ENCODE results near the gene CAMTA1.
"Not testable (repeated sequence)": the region's sequence is repeated elsewhere in the genome, so short reads cannot be mapped to it uniquely, and the experiment has no call there.

CAMTA1 gene

DNA sequence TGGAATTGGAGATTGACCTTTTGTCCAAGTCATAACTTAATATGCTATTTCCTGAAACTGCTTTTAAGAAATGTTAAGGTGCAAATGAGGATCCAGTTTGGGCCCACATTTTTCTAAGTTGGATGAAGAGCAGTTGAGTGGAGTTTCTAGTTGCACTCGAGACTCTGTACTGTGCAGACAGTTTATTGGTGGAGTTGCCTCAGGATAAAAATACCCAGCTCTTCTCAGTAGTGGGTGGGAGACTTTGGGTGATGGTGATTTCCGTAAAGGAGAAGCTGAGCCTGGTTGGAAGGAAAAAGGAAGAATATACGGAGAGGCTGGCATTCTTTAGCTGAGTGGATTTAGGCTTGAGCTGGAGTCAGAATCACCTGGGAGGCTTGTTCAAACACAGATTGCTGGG is 49.9 kb downstream of the CAMTA1 start:
- H3K4me2 ChIP-seq: no peak overlapping the region
- peaks cover 82% of the 10 kb centered on the region for H4K20me1 ChIP-seq
- no peak for TF ChIP-seq Cebpa-rat (IDR thresholded peaks at IDR 0.05)
- peaks cover 58% of the 10 kb centered on the region for H3K36me3 ChIP-seq
- H3K27ac ChIP-seq: no peak overlapping the region
- no peak overlapping the region for H3K4me3 ChIP-seq
- peaks cover 4% of the 10 kb centered on the region; the same call in 1 of the 2 replicates for H3K4me1 ChIP-seq
- H3K27me3 ChIP-seq: no peaks in the 10 kb centered on the region
- no peaks in the 10 kb centered on the region for H3K9me3 ChIP-seq
- no peak overlapping the region for H3K9ac ChIP-seq

DNA sequence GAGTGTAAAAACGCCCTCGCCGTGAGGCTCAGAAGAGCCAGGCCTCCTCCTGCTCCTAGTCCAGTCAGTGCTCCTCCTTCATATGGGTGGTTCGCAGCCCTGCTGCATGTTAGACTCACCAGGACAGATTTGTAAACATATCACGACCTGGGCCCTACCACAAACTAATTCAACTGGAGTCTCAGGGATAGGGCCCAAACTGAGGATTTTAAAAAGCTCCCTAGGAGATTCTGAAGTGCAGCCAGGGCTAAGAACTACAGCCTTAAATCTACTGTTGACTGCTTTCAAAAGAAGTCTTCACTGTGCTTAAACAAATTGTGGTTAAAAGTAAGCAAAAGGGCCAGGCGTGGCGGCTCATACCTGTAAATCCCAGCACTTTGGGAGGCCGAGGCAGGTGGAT is 57.0 kb downstream of the CAMTA1 start:
- peaks cover 54% of the 10 kb centered on the region; the same call in 1 of the 2 replicates for H4K20me1 ChIP-seq
- H3K4me2 ChIP-seq: no peak overlapping the region

DNA sequence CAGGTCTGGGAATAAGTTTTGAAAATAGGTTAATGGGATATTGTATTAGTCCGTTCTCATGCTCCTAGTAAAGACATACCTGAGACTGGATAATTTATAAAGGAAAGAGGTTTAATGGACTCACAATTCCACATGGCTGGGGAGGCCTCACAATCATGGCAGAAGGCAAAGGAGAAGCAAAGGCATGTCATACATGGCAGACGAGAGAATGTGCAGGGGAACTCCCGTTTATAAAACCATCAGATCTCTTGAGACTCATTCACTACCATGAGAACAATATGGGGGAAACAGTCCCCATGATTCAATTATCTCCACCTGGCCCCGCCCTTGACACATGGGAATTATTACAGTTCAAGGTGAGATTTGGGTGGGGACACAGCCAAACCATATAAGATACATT is 60.5 kb downstream of the CAMTA1 start:
- Histone ChIP-seq H4K20me1 (peaks cover 48% of the 10 kb centered on the region; the same call in 1 of the 2 replicates), H3K9me3 (peaks cover 29% of the 10 kb centered on the region), H3K36me3 (peaks cover 78% of the 10 kb centered on the region)
- H3K4me2 ChIP-seq, H3K27me3 ChIP-seq, H3K4me3 ChIP-seq, H3K4me1 ChIP-seq, H3K9ac ChIP-seq, H3K27ac ChIP-seq: not testable (repeated sequence)

More for the DNA sequence above, 57.0 kb downstream of the CAMTA1 start:
- no peak for TF ChIP-seq Cebpa-rat (IDR thresholded peaks at IDR 0.05)
- Histone ChIP-seq H3K4me3 (no peak overlapping the region), H3K4me1 (no peaks in the 10 kb centered on the region), H3K27me3 (no peaks in the 10 kb centered on the region), H3K36me3 (peaks cover 91% of the 10 kb centered on the region), H3K9me3 (peaks cover 29% of the 10 kb centered on the region), H3K27ac (no peak overlapping the region), H3K9ac (no peak overlapping the region)

DNA sequence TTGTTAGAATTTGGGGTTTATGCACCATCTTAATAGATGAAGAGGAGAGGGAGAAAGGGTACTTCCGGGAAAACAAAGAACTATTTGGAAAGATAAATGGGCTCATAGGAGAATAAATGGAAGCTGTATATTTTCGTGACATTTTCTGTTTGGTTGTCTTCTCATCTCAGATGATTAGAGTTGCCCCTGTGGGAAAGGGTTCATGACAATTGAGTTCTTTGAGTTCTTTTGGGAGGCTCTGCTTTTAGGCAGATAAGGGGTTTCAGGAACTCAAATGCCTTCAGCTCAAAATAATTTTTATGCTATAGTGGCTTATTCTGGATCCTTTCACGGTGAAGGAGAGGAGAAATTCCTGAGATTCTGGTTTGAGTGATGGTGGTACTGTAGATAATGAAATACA is 63.6 kb downstream of the CAMTA1 start:
- H3K27ac ChIP-seq: no peak overlapping the region
- H3K27me3 ChIP-seq: no peaks in the 10 kb centered on the region
- H3K4me1 ChIP-seq: no peaks in the 10 kb centered on the region
- H3K4me3 ChIP-seq: no peak overlapping the region
- no peak overlapping the region for H3K4me2 ChIP-seq
- 0 out of 2 replicates have a peak, but pooled peaks cover 21% of the 10 kb centered on the region for H4K20me1 ChIP-seq
- H3K9me3 ChIP-seq: peaks cover 53% of the 10 kb centered on the region
- peaks cover 77% of the 10 kb centered on the region for H3K36me3 ChIP-seq
- no peak overlapping the region for H3K9ac ChIP-seq
- no peak for TF ChIP-seq Cebpa-rat (IDR thresholded peaks at IDR 0.05)

DNA sequence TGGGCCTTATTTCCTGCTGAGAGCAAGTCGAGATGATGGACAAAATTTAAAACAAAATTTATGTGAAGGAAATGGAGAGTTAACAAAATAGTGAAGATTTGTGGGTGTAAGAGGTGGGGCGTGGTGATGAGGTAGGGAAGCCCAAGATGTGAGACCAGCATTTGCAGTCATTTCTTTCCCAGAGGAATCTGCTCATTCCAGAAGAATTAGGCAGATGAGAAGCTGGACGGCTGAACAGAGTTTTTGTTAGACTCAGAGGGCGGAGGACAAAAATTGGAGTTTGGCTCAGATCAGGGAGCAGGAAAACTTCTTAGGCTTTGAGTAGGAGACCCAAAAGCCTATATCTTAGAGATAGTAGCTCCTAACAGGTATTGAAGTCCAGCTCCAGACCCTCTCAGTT is 65.3 kb downstream of the CAMTA1 start:
- TF ChIP-seq Cebpa-rat (IDR thresholded peaks at IDR 0.05): no peak
- Histone ChIP-seq H3K36me3 (peaks cover 70% of the 10 kb centered on the region), H3K4me1 (no peaks in the 10 kb centered on the region), H3K9me3 (peaks cover 43% of the 10 kb centered on the region), H3K4me2 (no peak overlapping the region), H3K27ac (no peak overlapping the region), H4K20me1 (peaks cover 22% of the 10 kb centered on the region; the same call in 1 of the 2 replicates), H3K4me3 (no peak overlapping the region), H3K9ac (no peak overlapping the region), H3K27me3 (no peaks in the 10 kb centered on the region)

DNA sequence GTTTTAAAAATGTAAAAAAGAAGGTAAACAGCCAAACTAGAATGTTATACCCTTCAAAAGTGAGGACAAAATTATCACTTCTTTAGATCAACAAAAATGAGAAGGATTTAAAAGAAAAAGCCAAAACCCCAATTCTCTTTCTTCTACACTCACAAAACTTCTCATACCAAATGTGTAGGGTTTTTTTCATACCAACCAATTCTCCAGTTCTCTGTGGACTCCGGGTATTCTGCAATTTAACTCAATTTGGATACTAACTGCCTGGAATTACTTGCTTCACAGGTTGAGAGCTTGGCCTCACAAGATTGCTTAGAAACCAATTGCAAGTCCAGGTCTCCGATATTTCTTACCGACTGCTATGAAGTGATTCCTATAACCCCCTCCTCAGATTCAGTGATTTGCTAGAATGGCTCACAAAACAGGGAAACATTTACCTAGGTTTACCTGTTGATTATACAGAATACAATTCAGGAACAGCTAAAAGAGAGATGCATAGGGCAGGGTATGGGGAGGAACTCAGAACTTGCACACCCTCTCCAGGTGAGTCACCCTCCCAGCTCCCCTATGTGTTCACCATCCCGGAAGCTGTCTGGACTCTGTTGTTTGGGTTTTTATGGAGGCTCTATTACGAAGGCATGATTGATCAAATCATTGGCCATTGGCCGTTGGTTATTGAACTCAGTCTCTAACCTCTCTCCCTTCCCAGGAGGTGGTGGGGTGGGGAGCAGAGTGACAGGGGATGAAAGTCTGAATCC is 67.1 kb downstream of the CAMTA1 start:
- H4K20me1 ChIP-seq: peaks cover 39% of the 10 kb centered on the region
- H3K9ac ChIP-seq: no peak overlapping the region
- no peak overlapping the region for H3K4me2 ChIP-seq
- H3K36me3 ChIP-seq: peaks cover 65% of the 10 kb centered on the region
- no peak overlapping the region for H3K4me3 ChIP-seq
- no peaks in the 10 kb centered on the region for H3K27me3 ChIP-seq
- no peak for TF ChIP-seq Cebpa-rat (IDR thresholded peaks at IDR 0.05)
- no peaks in the 10 kb centered on the region for H3K4me1 ChIP-seq
- no peak overlapping the region for H3K27ac ChIP-seq
- H3K9me3 ChIP-seq: peaks cover 28% of the 10 kb centered on the region

DNA sequence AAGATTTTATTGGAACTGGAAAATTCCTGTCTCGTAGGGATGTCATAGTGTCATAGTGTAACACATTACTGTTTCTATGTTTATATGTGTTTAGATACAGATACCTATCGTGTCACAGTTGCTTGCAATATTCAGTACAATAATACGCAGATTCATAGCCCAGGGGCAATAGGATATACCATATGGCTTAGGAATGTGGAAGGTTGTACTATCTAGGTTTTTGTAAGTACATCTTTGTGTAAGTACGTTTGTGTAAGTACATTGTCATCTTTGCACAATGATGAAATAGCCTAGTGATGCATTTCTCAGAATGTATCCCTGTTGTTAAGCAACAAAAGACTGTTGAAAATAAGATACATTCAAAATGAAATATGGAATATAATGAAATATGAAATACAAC is 68.9 kb downstream of the CAMTA1 start:
- Histone ChIP-seq H3K9me3 (peaks cover 28% of the 10 kb centered on the region), H3K9ac (no peak overlapping the region), H4K20me1 (peaks cover 38% of the 10 kb centered on the region), H3K4me3 (no peak overlapping the region), H3K27ac (no peak overlapping the region), H3K27me3 (no peaks in the 10 kb centered on the region), H3K36me3 (peaks cover 54% of the 10 kb centered on the region), H3K4me1 (no peaks in the 10 kb centered on the region), H3K4me2 (no peak overlapping the region)
- no peak for TF ChIP-seq Cebpa-rat (IDR thresholded peaks at IDR 0.05)

DNA sequence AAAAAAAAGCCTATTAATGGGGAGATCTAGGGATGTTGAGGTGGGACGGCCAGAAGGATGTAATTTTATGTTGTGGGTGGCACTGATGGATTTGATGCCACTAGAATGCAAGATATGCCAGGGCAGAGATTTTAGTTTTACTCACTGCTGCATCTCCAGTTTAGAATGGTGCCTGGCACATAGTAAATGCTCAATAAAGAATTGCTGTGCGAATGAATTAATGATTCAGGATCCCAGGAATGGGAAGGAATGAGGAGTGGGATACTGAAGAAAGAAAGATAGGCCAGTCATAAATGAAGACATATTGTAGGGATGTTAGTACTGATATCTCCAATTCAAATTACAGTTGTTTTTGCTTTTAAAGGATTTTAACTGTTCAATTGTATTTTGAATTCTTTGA is 72.6 kb downstream of the CAMTA1 start:
- no peaks in the 10 kb centered on the region for H3K4me1 ChIP-seq
- no peaks in the 10 kb centered on the region for H3K27me3 ChIP-seq
- peaks cover 14% of the 10 kb centered on the region for H3K9me3 ChIP-seq
- peaks cover 46% of the 10 kb centered on the region for H4K20me1 ChIP-seq
- TF ChIP-seq Cebpa-rat (IDR thresholded peaks at IDR 0.05): no peak
- peaks cover 43% of the 10 kb centered on the region for H3K36me3 ChIP-seq
- H3K4me3 ChIP-seq: no peak overlapping the region
- H3K27ac ChIP-seq: no peak overlapping the region
- H3K9ac ChIP-seq: no peak overlapping the region
- H3K4me2 ChIP-seq: no peak overlapping the region

DNA sequence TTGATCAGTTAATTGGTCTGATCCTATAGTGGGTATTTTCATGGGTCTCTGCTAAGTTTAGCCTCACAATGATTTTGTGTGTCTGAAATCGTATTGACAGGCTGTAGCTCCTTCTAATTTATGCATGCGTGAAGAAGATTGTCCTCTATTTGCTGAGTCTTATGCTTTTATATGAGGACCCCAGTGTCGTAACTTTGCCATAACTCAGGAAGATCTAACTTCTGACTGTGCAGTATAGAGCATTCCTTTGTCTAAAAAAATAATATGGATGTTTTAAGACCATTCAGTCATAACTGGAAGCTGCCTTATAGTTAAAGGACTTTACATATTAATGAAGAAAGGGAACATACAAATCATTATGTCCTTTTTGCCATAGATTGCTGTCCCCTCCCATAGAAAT is 73.3 kb downstream of the CAMTA1 start:
- Histone ChIP-seq H3K9me3 (peaks cover 6% of the 10 kb centered on the region; the same call in 1 of the 2 replicates), H3K4me3 (no peak overlapping the region)
- no peak for TF ChIP-seq Cebpa-rat (IDR thresholded peaks at IDR 0.05)

DNA sequence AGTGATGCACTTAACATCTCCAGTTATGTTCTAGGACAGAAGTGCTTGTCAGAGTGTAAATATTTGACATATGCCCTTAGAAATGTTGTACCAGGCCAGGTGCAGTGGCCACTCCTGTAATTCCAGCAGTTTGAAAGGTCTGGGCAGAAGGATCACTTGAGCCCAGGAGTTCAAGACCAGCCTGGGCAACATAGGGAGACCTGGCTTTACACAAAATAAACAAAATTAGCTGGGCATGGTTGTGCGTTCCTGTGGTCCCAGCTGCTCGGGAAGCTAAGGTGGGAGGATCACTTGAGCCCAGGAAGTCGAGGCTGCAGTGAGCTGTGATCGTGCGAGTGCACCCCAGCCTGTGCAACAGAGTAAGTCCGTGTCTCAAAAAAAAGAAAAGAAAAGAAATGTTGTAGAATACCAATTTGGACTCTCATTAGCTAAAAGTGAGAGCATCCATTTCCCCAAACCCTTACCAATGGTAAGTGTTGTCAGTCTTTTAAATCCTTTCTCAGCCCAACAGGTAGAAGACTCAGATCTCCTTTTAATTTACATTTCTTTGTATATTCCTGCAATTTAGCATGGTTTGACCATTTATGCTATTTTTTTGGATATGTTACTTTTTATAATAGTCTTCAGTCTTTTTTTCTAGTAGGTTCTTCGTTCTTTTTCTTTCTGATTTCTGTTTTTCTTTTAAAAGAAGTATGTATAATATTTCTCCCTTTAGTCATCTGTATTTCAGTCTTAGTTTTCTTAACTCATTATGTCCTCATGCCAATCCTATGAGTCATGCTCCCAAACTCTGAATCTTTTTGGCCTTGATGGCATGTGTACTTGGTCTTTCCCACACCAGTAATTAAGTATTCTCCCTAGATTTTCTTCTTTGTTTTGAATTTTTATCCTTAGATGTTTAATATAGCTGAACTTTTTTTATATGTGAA is 74.4 kb downstream of the CAMTA1 start:
- no peak overlapping the region for H3K27ac ChIP-seq
- no peak for TF ChIP-seq Cebpa-rat (IDR thresholded peaks at IDR 0.05)
- no peaks in the 10 kb centered on the region for H3K9me3 ChIP-seq
- H3K4me2 ChIP-seq: no peak overlapping the region
- no peaks in the 10 kb centered on the region for H3K4me1 ChIP-seq
- no peaks in the 10 kb centered on the region for H3K27me3 ChIP-seq
- no peak overlapping the region for H3K9ac ChIP-seq
- peaks cover 40% of the 10 kb centered on the region for H3K36me3 ChIP-seq
- peaks cover 62% of the 10 kb centered on the region for H4K20me1 ChIP-seq
- no peak overlapping the region for H3K4me3 ChIP-seq

More for the DNA sequence above, 73.3 kb downstream of the CAMTA1 start:
- Histone ChIP-seq H3K9ac (no peak overlapping the region), H3K4me1 (no peaks in the 10 kb centered on the region), H3K36me3 (peaks cover 36% of the 10 kb centered on the region), H4K20me1 (peaks cover 54% of the 10 kb centered on the region), H3K27me3 (no peaks in the 10 kb centered on the region), H3K4me2 (no peak overlapping the region), H3K27ac (no peak overlapping the region)
